Tibial artery (tissue), 4 donors: ENCODE results near the gene ERO1B.

Experiments
- DNase-seq, 2 donors: peaks; one replicate each; pipeline ENCODE4 v3.0.0-alpha.2; 2019
- H3K27ac ChIP-seq, 2 donors: fragments of 200-600 bp; sonication (generic) in 1 of 2; 1 replicate in 1 of 2; 2 replicates in 1 of 2; pipeline ENCODE4 v1.5.1; 2018 to 2019; ENCODE audit warnings: mild to moderate bottlenecking in 1 of 2
- H3K27me3 ChIP-seq, 2 donors: fragments of 200-600 bp; sonication (generic) in 1 of 2; one replicate each; pipeline versions ENCODE4 v1.5.1 to v1.6.0; 2016 to 2019
- H3K36me3 ChIP-seq, 3 donors: fragments of 200-600 bp; sonication (generic) in 2 of 3; one replicate each; pipeline ENCODE4 v1.5.1; 2016 to 2019; ENCODE audit warnings: mild to moderate bottlenecking in 2 of 3
- H3K4me1 ChIP-seq, 4 donors: fragments of 200-600 bp; sonication (generic) in 2 of 4; 1 replicate in 3 of 4; 2 replicates in 1 of 4; pipeline ENCODE4 v1.5.1; 2016 to 2019
- H3K4me3 ChIP-seq, 2 donors: fragments of 200-600 bp; sonication (generic) in 1 of 2; 1 replicate in 1 of 2; 2 replicates in 1 of 2; pipeline ENCODE4 v1.5.1; 2018 to 2019; ENCODE audit warnings: mild to moderate bottlenecking in 2 of 2
- H3K9me3 ChIP-seq, 3 donors: fragments of 200-600 bp; sonication (generic) in 1 of 3; one replicate each; pipeline ENCODE4 v1.5.1; 2016 to 2019
- intact Hi-C: fragments of 100-400 bp; cut with DNase I; formaldehyde crosslinking; loops from one replicate; pipeline ENCODE4 v1.15.0; 2023; ENCODE audit warnings: low total_unique reads
- TF ChIP-seq, protein P1 (sequence below), 2 experiments: fragments of 200-600 bp in 1 of 2; fragments of 450-650 bp in 1 of 2; IDR thresholded peaks; one replicate each; pipeline ENCODE4 v1.5.1; 2017 to 2019; ENCODE audit warnings: antibody characterized with exemption in 2 of 2, mild to moderate bottlenecking in 1 of 2, moderate library complexity in 1 of 2

The ERO1B gene

DNA sequence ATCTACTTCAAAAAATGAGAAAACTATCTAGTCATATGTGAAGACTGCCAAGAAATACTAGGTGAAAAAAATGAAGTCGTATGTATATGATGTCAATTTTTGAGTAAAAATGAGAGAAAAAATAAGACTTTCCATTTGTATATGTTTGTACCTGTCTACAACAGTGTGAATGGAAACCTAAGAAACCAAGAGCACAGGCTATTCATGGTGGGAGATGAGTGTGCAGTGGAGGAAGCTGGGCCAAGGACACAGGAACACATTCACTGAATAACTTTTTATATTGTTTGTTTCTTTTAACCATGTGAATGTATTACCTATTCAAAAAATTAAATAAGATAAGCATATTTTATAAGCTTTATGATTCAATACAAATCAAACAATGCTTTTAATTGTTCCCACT is 67.0 kb downstream of the ERO1B start:
- no peak for DNase-seq
- H3K36me3 ChIP-seq, result peaks cover 6 to 26% (median 15%) of the 10 kb centered on the region in 3 donors
- H3K27me3 ChIP-seq, result no peaks in the 10 kb centered on the region
- no peaks in the 10 kb centered on the region for H3K9me3 ChIP-seq
- no peak overlapping the region for H3K4me3 ChIP-seq
- TF ChIP-seq, protein P1, sequence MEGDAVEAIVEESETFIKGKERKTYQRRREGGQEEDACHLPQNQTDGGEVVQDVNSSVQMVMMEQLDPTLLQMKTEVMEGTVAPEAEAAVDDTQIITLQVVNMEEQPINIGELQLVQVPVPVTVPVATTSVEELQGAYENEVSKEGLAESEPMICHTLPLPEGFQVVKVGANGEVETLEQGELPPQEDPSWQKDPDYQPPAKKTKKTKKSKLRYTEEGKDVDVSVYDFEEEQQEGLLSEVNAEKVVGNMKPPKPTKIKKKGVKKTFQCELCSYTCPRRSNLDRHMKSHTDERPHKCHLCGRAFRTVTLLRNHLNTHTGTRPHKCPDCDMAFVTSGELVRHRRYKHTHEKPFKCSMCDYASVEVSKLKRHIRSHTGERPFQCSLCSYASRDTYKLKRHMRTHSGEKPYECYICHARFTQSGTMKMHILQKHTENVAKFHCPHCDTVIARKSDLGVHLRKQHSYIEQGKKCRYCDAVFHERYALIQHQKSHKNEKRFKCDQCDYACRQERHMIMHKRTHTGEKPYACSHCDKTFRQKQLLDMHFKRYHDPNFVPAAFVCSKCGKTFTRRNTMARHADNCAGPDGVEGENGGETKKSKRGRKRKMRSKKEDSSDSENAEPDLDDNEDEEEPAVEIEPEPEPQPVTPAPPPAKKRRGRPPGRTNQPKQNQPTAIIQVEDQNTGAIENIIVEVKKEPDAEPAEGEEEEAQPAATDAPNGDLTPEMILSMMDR (IDR thresholded peaks at IDR 0.05), result no peak
- intact Hi-C loops, result no loop called here
- H3K27ac ChIP-seq, result no peak overlapping the region
- H3K4me1 ChIP-seq, result no peaks in the 10 kb centered on the region

- Histone ChIP-seq H3K36me3 (peaks cover 6 to 26% (median 15%) of the 10 kb centered on the region in 3 donors), H3K27ac (no peak overlapping the region), H3K4me1 (no peaks in the 10 kb centered on the region), H3K9me3 (no peaks in the 10 kb centered on the region), H3K4me3 (no peak overlapping the region), H3K27me3 (no peaks in the 10 kb centered on the region)
- TF ChIP-seq, protein P1 (IDR thresholded peaks at IDR 0.05), result no peak
- intact Hi-C loops, result no loop called here
- no peak for DNase-seq
Observed at GRCh38 chr1:236213534-236213933, 68.2 kb downstream of the ERO1B start.

- Histone ChIP-seq H3K36me3 (peaks cover 0 to 17% (median 15%) of the 10 kb centered on the region in 3 donors), H3K27me3 (no peaks in the 10 kb centered on the region), H3K9me3 (no peaks in the 10 kb centered on the region), H3K4me3 (no peak overlapping the region), H3K4me1 (no peaks in the 10 kb centered on the region), H3K27ac (no peak overlapping the region)
- intact Hi-C loops, result no loop called here
- TF ChIP-seq, protein P1 (IDR thresholded peaks at IDR 0.05), result no peak
- no peak for DNase-seq
Observed at GRCh38 chr1:236211815-236212214, 69.9 kb downstream of the ERO1B start.

DNA sequence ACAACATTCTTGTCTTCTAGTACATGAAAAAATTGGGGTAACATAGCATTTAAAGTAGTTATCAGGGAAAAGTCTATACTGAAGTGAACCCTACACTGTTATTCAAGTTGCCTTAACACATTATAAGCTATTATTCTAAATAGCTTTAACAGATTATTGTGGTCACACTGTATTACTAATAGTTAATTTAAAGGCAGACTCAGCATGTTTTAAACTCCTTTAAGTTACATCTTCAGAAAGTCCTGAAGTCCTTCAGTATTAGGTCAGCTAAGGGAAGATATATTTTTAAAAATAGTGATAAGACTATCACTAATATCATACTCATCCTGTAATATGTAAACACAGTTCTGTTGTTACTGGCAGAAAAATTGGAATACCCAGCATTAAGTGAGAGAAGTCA is 72.0 kb downstream of the ERO1B start:
- Histone ChIP-seq H3K4me1 (no peaks in the 10 kb centered on the region), H3K36me3 (peaks cover under 1 to 16% (median 14%) of the 10 kb centered on the region in 3 donors), H3K4me3 (no peak overlapping the region), H3K27me3 (no peaks in the 10 kb centered on the region), H3K27ac (no peak overlapping the region), H3K9me3 (no peaks in the 10 kb centered on the region)
- TF ChIP-seq, protein P1 (IDR thresholded peaks at IDR 0.05), result no peak
- intact Hi-C loops, result no loop called here
- no peak for DNase-seq

GRCh38 chr1:236209185-236209584 is 72.6 kb downstream of the ERO1B start:
- intact Hi-C loops, result no loop called here
- H3K36me3 ChIP-seq, result peaks cover 0 to 14% (median 11%) of the 10 kb centered on the region in 3 donors

More at GRCh38 chr1:236209185-236209584, 72.6 kb downstream of the ERO1B start:
- Histone ChIP-seq H3K27ac (no peak overlapping the region), H3K27me3 (no peaks in the 10 kb centered on the region), H3K4me3 (no peak overlapping the region), H3K4me1 (no peaks in the 10 kb centered on the region), H3K9me3 (no peaks in the 10 kb centered on the region)
- TF ChIP-seq, protein P1 (IDR thresholded peaks at IDR 0.05), result no peak
- no peak for DNase-seq
